HepG2 (cell line): ENCODE data around the gene CDC42BPG. TPM values are rescaled to one million over a fixed set of nuclear protein-coding genes. Genes with fewer than 3 reads are reported as not detected.
A peak's percentile ranks its signal among the peaks of the same experiment; 100 is the strongest.

Experiments used
- GABPA ChIP-seq, 2 experiments: IDR thresholded peaks; 2 replicates each; pipeline ENCODE4 v1.6.1; 2011 to 2016; ENCODE audit warnings: low read depth in 2 of 2, low read length in 1 of 2, missing biosample characterization in 1 of 2, missing genetic modification characterization in 1 of 2
- HINFP ChIP-seq: sonication (generic); formaldehyde crosslinking; IDR thresholded peaks from 2 replicates; pipeline ENCODE4 v1.4.0; 2020; ENCODE audit warnings: low read depth, mild to moderate bottlenecking, missing genetic modification reagents
- MXD1 ChIP-seq: sonication (generic); formaldehyde crosslinking; IDR thresholded peaks from 2 replicates; pipeline ENCODE4 v1.4.0; 2020; ENCODE audit warnings: mild to moderate bottlenecking, missing genetic modification reagents
- MYC ChIP-seq: sonication (generic); formaldehyde crosslinking; IDR thresholded peaks from 2 replicates; pipeline ENCODE4 v1.9.0; 2021; ENCODE audit warnings: missing genetic modification reagents, borderline replicate concordance
- NR2C2 ChIP-seq: sonication (generic); formaldehyde crosslinking; IDR thresholded peaks from 2 replicates; pipeline ENCODE4 v1.4.0; 2020; ENCODE audit warnings: missing genetic modification reagents, mild to moderate bottlenecking, moderate library complexity, borderline replicate concordance
- POGZ ChIP-seq: sonication (generic); formaldehyde crosslinking; IDR thresholded peaks from 2 replicates; pipeline ENCODE4 v1.4.0; 2020; ENCODE audit warnings: mild to moderate bottlenecking, missing genetic modification reagents
- POLR2G ChIP-seq: fragments of 200-400 bp; formaldehyde crosslinking; IDR thresholded peaks from 2 replicates; pipeline ENCODE4 v1.6.1; 2018; ENCODE audit warnings: mild to moderate bottlenecking, low read depth, low read length, moderate library complexity
- SRSF1 ChIP-seq: fragments of 200-400 bp; formaldehyde crosslinking; optimal IDR thresholded peaks from 2 replicates; pipeline ENCODE3; 2017; ENCODE audit warnings: mild to moderate bottlenecking, low read depth, low read length, moderate library complexity
- TFDP2 ChIP-seq: sonication (generic); formaldehyde crosslinking; IDR thresholded peaks from 2 replicates; pipeline ENCODE4 v1.4.0; 2020; ENCODE audit warnings: missing genetic modification reagents
- TRAFD1 ChIP-seq: sonication (generic); formaldehyde crosslinking; IDR thresholded peaks from 2 replicates; pipeline ENCODE4 v1.5.1; 2020; ENCODE audit warnings: missing genetic modification reagents, mild to moderate bottlenecking, borderline replicate concordance
- ZMYM3 ChIP-seq: sonication (generic); formaldehyde crosslinking; IDR thresholded peaks from 2 replicates; pipeline ENCODE4 v1.5.1; 2020; ENCODE audit warnings: mild to moderate bottlenecking, missing genetic modification reagents
- ZNF160 ChIP-seq: sonication (generic); formaldehyde crosslinking; IDR thresholded peaks from 2 replicates; pipeline ENCODE4 v1.8.0; 2022; ENCODE audit warnings: mild to moderate bottlenecking, inconsistent platforms, missing genetic modification reagents
- ZNF260 ChIP-seq: sonication (generic); formaldehyde crosslinking; IDR thresholded peaks from 2 replicates; pipeline ENCODE4 v1.4.0; 2020; ENCODE audit warnings: missing genetic modification reagents, low read depth, mild to moderate bottlenecking, borderline replicate concordance
- polyA plus RNA-seq, 8 experiments: library from polyadenylated mRNA; depleted of rRNA in 3 of 8; stranded (reverse) in 7 of 8; unstranded in 1 of 8; fragments of >200 nt; fragmentation: Illumina TruSeq in 4 of 8; extraction: Trizol in 4 of 8; gene quantifications; 2 replicates each; pipeline versions ENCODE4 v1.2.1 to v1.2.3, GENCODE V29; 2011 to 2016; ENCODE audit warnings: low read depth in 4 of 8, missing spikeins in 1 of 8, mixed read lengths in 1 of 8; ENCODE audit not compliant: insufficient read depth in 1 of 8
- total RNA-seq, 5 experiments: library from RNA; depleted of rRNA; stranded (reverse); fragments of >200 nt; fragmentation: Illumina TruSeq; extraction: Trizol; gene quantifications; 2 replicates each; pipeline ENCODE4 v1.2.3, GENCODE V29; 2016; ENCODE audit warnings: low read depth in 1 of 5
- TF ChIP-seq, protein P1 (sequence below): sonication (generic); formaldehyde crosslinking; IDR thresholded peaks from one replicate; pipeline ENCODE4 v1.5.1; 2020; ENCODE audit warnings: mild to moderate bottlenecking, missing genetic modification reagents; ENCODE audit errors: not compliant biosample characterization

The CDC42BPG gene
- total and polyA plus RNA-seq, 2 of the 13 experiments (the other 11 are each of a cell fraction or from before 2014, with no cell fraction given), result 0.55 to 1.4 TPM

DNA sequence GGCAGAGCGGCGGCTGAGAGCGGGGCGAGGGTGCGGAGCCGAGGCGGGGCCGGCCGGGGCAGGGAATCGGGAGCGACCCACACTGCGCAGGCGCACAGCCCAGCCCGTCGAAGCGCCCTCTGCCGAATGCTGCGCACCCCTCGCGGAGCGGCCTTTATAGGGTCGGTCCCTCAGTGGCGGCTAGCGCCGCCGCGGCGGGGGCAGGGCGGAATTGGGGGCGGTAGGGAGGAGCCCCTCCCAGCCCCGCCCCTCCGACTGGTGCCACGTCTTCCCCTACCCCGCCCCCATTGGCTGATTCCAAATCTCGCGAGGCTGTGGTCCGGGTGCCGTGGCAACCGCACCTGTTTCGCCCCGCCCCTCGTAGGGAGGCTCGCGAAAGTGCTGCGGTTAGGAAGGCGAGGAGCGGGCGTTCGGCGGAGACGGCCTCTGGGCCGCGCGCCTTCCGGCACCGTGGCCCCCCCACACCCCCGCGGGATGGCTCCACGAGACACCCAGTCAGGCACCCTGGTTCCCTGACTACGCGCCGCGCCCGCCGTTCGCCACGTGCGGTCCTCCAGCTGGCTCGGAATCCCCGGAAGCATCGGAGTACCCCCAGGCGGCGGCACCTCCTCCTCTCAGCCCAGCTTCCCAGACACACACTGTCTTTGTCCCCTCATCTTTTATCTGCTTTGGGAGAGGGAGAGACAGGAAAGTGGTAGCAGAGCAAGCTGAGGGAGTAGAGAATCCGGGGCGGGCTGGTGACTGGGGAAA is 34.2 kb upstream of the CDC42BPG start, which contains the start of gene EHD1 (continued):
- TF ChIP-seq HINFP (CRISPR knock-in tag) (0 out of 2 replicates have a peak, but pooled peaks have one; percentile 45), GABPA (IDR thresholded peaks at IDR 0.05; ENCODE audit: low read depth, low read length) (no peak), GABPA (CRISPR knock-in tag; IDR thresholded peaks at IDR 0.05; ENCODE audit: low read depth) (0 out of 2 replicates have a peak, but pooled peaks have one; percentile 22), ZNF160 (CRISPR knock-in tag) (peak; percentile 38; the same call in 1 of the 2 replicates), TFDP2 (CRISPR knock-in tag) (peak; percentile 61; the same call in 1 of the 2 replicates), ZNF260 (CRISPR knock-in tag) (no peak), NR2C2 (peak; percentile 54), MXD1 (CRISPR knock-in tag) (peak; percentile 97), POLR2G (peak; percentile 84), ZMYM3 (CRISPR knock-in tag) (no peak; the same call in 1 of the 2 replicates), POGZ (peak; percentile 79), TRAFD1 (CRISPR knock-in tag) (no peak), MYC (CRISPR knock-in tag) (peak; percentile 88), SRSF1 (peak; percentile 60)
- TF ChIP-seq, protein P1, sequence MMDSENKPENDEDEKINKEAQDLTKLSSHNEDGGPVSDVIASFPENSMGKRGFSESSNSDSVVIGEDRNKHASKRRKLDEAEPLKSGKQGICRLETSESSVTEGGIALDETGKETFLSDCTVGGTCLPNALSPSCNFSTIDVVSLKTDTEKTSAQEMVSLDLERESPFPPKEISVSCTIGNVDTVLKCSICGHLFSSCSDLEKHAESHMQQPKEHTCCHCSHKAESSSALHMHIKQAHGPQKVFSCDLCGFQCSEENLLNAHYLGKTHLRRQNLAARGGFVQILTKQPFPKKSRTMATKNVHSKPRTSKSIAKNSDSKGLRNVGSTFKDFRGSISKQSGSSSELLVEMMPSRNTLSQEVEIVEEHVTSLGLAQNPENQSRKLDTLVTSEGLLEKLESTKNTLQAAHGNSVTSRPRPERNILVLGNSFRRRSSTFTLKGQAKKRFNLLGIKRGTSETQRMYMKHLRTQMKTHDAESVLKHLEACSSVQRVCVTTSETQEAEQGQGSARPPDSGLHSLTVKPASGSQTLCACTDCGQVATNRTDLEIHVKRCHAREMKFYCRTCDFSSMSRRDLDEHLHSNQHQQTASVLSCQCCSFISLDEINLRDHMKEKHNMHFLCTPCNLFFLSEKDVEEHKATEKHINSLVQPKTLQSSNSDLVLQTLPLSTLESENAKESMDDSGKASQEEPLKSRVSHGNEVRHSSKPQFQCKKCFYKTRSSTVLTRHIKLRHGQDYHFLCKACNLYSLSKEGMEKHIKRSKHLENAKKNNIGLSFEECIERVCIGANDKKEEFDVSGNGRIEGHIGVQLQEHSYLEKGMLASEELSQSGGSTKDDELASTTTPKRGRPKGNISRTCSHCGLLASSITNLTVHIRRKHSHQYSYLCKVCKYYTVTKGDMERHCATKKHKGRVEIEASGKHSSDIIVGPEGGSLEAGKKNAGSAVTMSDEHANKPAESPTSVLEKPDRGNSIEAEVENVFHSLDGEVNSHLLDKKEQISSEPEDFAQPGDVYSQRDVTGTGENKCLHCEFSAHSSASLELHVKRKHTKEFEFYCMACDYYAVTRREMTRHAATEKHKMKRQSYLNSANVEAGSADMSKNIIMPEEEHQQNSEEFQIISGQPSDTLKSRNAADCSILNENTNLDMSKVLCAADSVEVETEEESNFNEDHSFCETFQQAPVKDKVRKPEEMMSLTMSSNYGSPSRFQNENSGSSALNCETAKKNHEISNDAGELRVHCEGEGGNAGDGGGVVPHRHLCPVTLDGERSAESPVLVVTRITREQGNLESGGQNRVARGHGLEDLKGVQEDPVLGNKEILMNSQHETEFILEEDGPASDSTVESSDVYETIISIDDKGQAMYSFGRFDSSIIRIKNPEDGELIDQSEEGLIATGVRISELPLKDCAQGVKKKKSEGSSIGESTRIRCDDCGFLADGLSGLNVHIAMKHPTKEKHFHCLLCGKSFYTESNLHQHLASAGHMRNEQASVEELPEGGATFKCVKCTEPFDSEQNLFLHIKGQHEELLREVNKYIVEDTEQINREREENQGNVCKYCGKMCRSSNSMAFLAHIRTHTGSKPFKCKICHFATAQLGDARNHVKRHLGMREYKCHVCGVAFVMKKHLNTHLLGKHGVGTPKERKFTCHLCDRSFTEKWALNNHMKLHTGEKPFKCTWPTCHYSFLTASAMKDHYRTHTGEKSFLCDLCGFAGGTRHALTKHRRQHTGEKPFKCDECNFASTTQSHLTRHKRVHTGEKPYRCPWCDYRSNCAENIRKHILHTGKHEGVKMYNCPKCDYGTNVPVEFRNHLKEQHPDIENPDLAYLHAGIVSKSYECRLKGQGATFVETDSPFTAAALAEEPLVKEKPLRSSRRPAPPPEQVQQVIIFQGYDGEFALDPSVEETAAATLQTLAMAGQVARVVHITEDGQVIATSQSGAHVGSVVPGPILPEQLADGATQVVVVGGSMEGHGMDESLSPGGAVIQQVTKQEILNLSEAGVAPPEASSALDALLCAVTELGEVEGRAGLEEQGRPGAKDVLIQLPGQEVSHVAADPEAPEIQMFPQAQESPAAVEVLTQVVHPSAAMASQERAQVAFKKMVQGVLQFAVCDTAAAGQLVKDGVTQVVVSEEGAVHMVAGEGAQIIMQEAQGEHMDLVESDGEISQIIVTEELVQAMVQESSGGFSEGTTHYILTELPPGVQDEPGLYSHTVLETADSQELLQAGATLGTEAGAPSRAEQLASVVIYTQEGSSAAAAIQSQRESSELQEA (CRISPR knock-in tag), result no peak
